T-cell (primary cell): Measurements from ENCODE around the gene ZCCHC24. TPM values are rescaled to one million over a fixed set of nuclear protein-coding genes. Genes with fewer than 3 reads are reported as not detected.

Source experiments
- ATAC-seq, 4 experiments: fragments of 200-7000 bp in 3 of 4; fragments of 150-1000 bp in 1 of 4; cut with Tn5 transposase; replicated peaks in 1 of 4; 1 replicate in 3 of 4; 2 replicates in 1 of 4; pipeline ENCODE4 v1.10.0; 2021; ENCODE audit warnings: moderate library complexity in 3 of 4, mild to moderate bottlenecking in 2 of 4, moderate number of reproducible peaks in 1 of 4
- CTCF ChIA-PET, 2 donors: fragments of 300-600 bp; sonication (Branson Sonifier 250); formaldehyde crosslinking; loops; one replicate each; lab custom pipeline; 2022; ENCODE audit warnings: antibody characterized with exemption in 2 of 2; lab: Charles Lee
- POLR2A ChIA-PET, 2 donors: fragments of 300-600 bp; sonication (Branson Sonifier 250); formaldehyde crosslinking; loops; one replicate each; lab custom pipeline; 2022; ENCODE audit warnings: antibody characterized with exemption in 2 of 2; lab: Charles Lee
- DNase-seq, 35 experiments: peaks; one replicate each; pipeline versions ENCODE4 v3.0.0 to v3.0.0-alpha.2; 2013 to 2023
- H3K27ac ChIP-seq: one replicate; pipeline ENCODE4 v1.5.1; 2013; ENCODE audit warnings: low read length
- H3K27me3 ChIP-seq, 2 experiments: replicated peaks in 1 of 2; 1 replicate in 1 of 2; 2 replicates in 1 of 2; pipeline versions ENCODE4 v1.6.1 to v1.7.0; 2013; ENCODE audit warnings: low read length in 1 of 2, mixed read lengths in 1 of 2; ENCODE audit not compliant: control insufficient read depth in 2 of 2, insufficient read depth in 2 of 2; ENCODE audit errors: extremely low read depth in 1 of 2
- H3K36me3 ChIP-seq, 2 donors: 1 replicate in 1 of 2; 2 replicates in 1 of 2; pipeline versions ENCODE4 v1.6.1 to v1.7.0; 2013; ENCODE audit warnings: low read length in 1 of 2; ENCODE audit not compliant: control insufficient read depth in 2 of 2, insufficient read depth in 1 of 2; ENCODE audit errors: extremely low read depth in 1 of 2
- H3K4me1 ChIP-seq, 2 experiments: 1 replicate in 1 of 2; 2 replicates in 1 of 2; pipeline versions ENCODE4 v1.6.1 to v1.7.0; 2013; ENCODE audit warnings: low read length in 2 of 2, mixed read lengths in 1 of 2; ENCODE audit not compliant: insufficient read depth in 2 of 2, control insufficient read depth in 1 of 2; ENCODE audit errors: extremely low read depth in 1 of 2
- H3K4me3 ChIP-seq, 2 donors: 1 replicate in 1 of 2; 2 replicates in 1 of 2; pipeline versions ENCODE4 v1.5.1 to v1.7.0; 2013; ENCODE audit warnings: mild to moderate bottlenecking in 2 of 2, low read length in 1 of 2, moderate library complexity in 1 of 2; ENCODE audit not compliant: control insufficient read depth in 1 of 2; ENCODE audit errors: extremely low read depth in 1 of 2
- H3K9me3 ChIP-seq: 2 replicates; pipeline ENCODE4 v1.7.0; 2013
- H3K27ac Mint-ChIP-seq, 2 donors: one replicate each; pipeline ENCODE4 v1.8.0; 2020 to 2021; ENCODE audit warnings: mild to moderate bottlenecking in 2 of 2, mixed read lengths in 2 of 2
- H3K27me3 Mint-ChIP-seq, 2 donors: one replicate each; pipeline ENCODE4 v1.8.0; 2021 to 2022; ENCODE audit warnings: mixed read lengths in 2 of 2
- H3K36me3 Mint-ChIP-seq: one replicate; pipeline ENCODE4 v1.8.0; 2021; ENCODE audit warnings: mixed read lengths
- H3K4me1 Mint-ChIP-seq, 3 donors: one replicate each; pipeline ENCODE4 v1.8.0; 2020 to 2022; ENCODE audit warnings: mixed read lengths in 3 of 3, mild to moderate bottlenecking in 1 of 3
- H3K4me3 Mint-ChIP-seq, 3 donors: one replicate each; pipeline ENCODE4 v1.8.0; 2020 to 2022; ENCODE audit warnings: mild to moderate bottlenecking in 3 of 3, mixed read lengths in 3 of 3, moderate library complexity in 3 of 3
- H3K9me3 Mint-ChIP-seq, 3 donors: one replicate each; pipeline ENCODE4 v1.8.0; 2020 to 2022; ENCODE audit warnings: mixed read lengths in 3 of 3
- WGBS: methylation state at CpG from one replicate; pipeline ENCODE4 v1.1.5; 2013; ENCODE audit warnings: missing lambda C conversion rate; ENCODE audit not compliant: insufficient coverage; 5-methylcytosine and 5-hydroxymethylcytosine counted together
- total RNA-seq, 35 experiments: library from RNA in 6 of 35; stranded (reverse) in 6 of 35; fragments of 120-200 nt in 1 of 35; gene quantifications; one replicate each; pipeline versions ENCODE4 v1.2.1 to v1.2.4 and lab custom pipeline; 2013 to 2026

ZCCHC24 gene
- total RNA-seq: 1 to 10 TPM in 4 of 5 donors, under 1 TPM in 1; 0.60 to 2.4 (median 1.9) TPM
- total RNA-seq (2013): 0.96 TPM
- total RNA-seq (lab: John Stamatoyannopoulos, UW): 0.74 to 6.2 (median 2.5) reads per million in 29 experiments

GRCh38 chr10:79445161-79445976 lies at the start of gene ZCCHC24:
ZCCHC24 (minus strand) TSS chr10:79445624; CDS start chr10:79445440, 184 bp downstream.
- Histone ChIP-seq H3K9me3 (no peaks in the 10 kb centered on the region), H3K4me1 (peaks cover 13 to 34% of the 10 kb centered on the region in 2 experiments), H3K36me3 (no peaks in the 10 kb centered on the region), H3K27ac (peak within 1 kb of the TSS; percentile 14), H3K27me3 (peaks cover 0 to 4% of the 10 kb centered on the region in 2 experiments), H3K4me3 (peak within 1 kb of the TSS; percentile 55 to 78)
- Mint-ChIP-seq H3K4me3 (peak within 1 kb of the TSS; percentile 85 to 86 (median 86)), H3K4me1 (peaks cover 24 to 30% (median 27%) of the 10 kb centered on the region in 3 donors), H3K9me3 (no peaks in the 10 kb centered on the region), H3K36me3 (no peaks in the 10 kb centered on the region), H3K27me3 (no peaks in the 10 kb centered on the region), H3K27ac (peak within 1 kb of the TSS; percentile 59 to 68)
- DNase-seq: peak; percentile 84 to 96 (median 91)
- ChIA-PET POLR2A (interaction anchor here in 1 of 2 donors (0.6 kb wide), 1 partner anchor 761 kb away, joined by 3 read pairs; no protein-coding TSS in a partner anchor), CTCF (interaction anchor here (0.6 to 1.1 kb wide), 4 partner anchors 16 to 1608 kb away, joined by 3 to 8 read pairs (median 5); no protein-coding TSS in a partner anchor)
- ATAC-seq: peak; percentile 92 to 94 (median 94)
- under 1% methylated on average over 89 of the region's 95 CpGs for WGBS

GRCh38 chr10:79493806-79494205 lies 48.4 kb upstream of the ZCCHC24 start:
- Histone ChIP-seq H3K4me1 (no peaks in the 10 kb centered on the region), H3K9me3 (no peaks in the 10 kb centered on the region), H3K36me3 (no peaks in the 10 kb centered on the region), H3K27ac (no peak overlapping the region), H3K4me3 (no peak overlapping the region), H3K27me3 (peaks cover 0 to 18% of the 10 kb centered on the region in 2 experiments)
- no peaks in the 10 kb centered on the region for H3K4me1 Mint-ChIP-seq
- no peak for DNase-seq
- CTCF ChIA-PET: no interaction called here
- H3K9me3 Mint-ChIP-seq: no peaks in the 10 kb centered on the region
- H3K36me3 Mint-ChIP-seq: no peaks in the 10 kb centered on the region
- H3K27ac Mint-ChIP-seq: no peak overlapping the region
- no peak overlapping the region for H3K4me3 Mint-ChIP-seq
- POLR2A ChIA-PET: no interaction called here
- peaks cover 7 to 21% of the 10 kb centered on the region in 2 donors for H3K27me3 Mint-ChIP-seq
- 25% methylated on average over 1 of the region's 1 CpG for WGBS
- ATAC-seq: no peak

GRCh38 chr10:79492839-79493238 lies 47.4 kb upstream of the ZCCHC24 start:
- H3K4me3 ChIP-seq: no peak overlapping the region
- peaks cover 3 to 19% of the 10 kb centered on the region in 2 donors for H3K27me3 Mint-ChIP-seq
- no peaks in the 10 kb centered on the region for H3K36me3 Mint-ChIP-seq
- no peak overlapping the region for H3K4me3 Mint-ChIP-seq
- H3K4me1 ChIP-seq: no peaks in the 10 kb centered on the region
- no peaks in the 10 kb centered on the region for H3K9me3 Mint-ChIP-seq
- POLR2A ChIA-PET: no interaction called here
- H3K27me3 ChIP-seq: peaks cover 0 to 16% of the 10 kb centered on the region in 2 experiments
- DNase-seq (no peak), ATAC-seq (no peak)
- no peaks in the 10 kb centered on the region for H3K9me3 ChIP-seq
- H3K36me3 ChIP-seq: no peaks in the 10 kb centered on the region
- CTCF ChIA-PET: no interaction called here
- H3K27ac Mint-ChIP-seq: no peak overlapping the region
- WGBS: 73% methylated on average over 2 of the region's 3 CpGs
- no peak overlapping the region for H3K27ac ChIP-seq
- H3K4me1 Mint-ChIP-seq: no peaks in the 10 kb centered on the region

GRCh38 chr10:79492256-79492655 lies 46.8 kb upstream of the ZCCHC24 start:
- ChIA-PET CTCF (no interaction called here), POLR2A (no interaction called here)
- Histone ChIP-seq H3K27me3 (peaks cover 0 to 16% of the 10 kb centered on the region in 2 experiments), H3K4me3 (no peak overlapping the region), H3K36me3 (no peaks in the 10 kb centered on the region), H3K4me1 (no peaks in the 10 kb centered on the region), H3K9me3 (no peaks in the 10 kb centered on the region), H3K27ac (no peak overlapping the region)
- H3K27me3 Mint-ChIP-seq: peaks cover 3 to 14% of the 10 kb centered on the region in 2 donors
- H3K4me3 Mint-ChIP-seq: no peak overlapping the region
- 90% methylated on average over 6 of the region's 6 CpGs for WGBS
- no peaks in the 10 kb centered on the region for H3K36me3 Mint-ChIP-seq
- H3K9me3 Mint-ChIP-seq: no peaks in the 10 kb centered on the region
- DNase-seq (no peak), ATAC-seq (no peak)
- no peak overlapping the region for H3K27ac Mint-ChIP-seq
- no peaks in the 10 kb centered on the region for H3K4me1 Mint-ChIP-seq

- Histone ChIP-seq H3K27ac (no peak overlapping the region), H3K4me3 (no peak overlapping the region), H3K9me3 (no peaks in the 10 kb centered on the region), H3K27me3 (peaks cover 0 to 9% of the 10 kb centered on the region in 2 experiments), H3K36me3 (no peaks in the 10 kb centered on the region), H3K4me1 (no peaks in the 10 kb centered on the region)
- ATAC-seq (no peak), DNase-seq (no peak)
- ChIA-PET CTCF (interaction anchor here in 1 of 2 donors (1.1 kb wide), 1 partner anchor 10 kb away, joined by 6 read pairs; no protein-coding TSS in a partner anchor), POLR2A (no interaction called here)
- no CpG with 5 or more reads among the region's 6 CpGs for WGBS
- H3K27me3 Mint-ChIP-seq: peaks cover 3 to 8% of the 10 kb centered on the region in 2 donors
- H3K27ac Mint-ChIP-seq: no peak overlapping the region
- H3K36me3 Mint-ChIP-seq: no peaks in the 10 kb centered on the region
- H3K4me3 Mint-ChIP-seq: no peak overlapping the region
- H3K4me1 Mint-ChIP-seq: no peaks in the 10 kb centered on the region
- no peaks in the 10 kb centered on the region for H3K9me3 Mint-ChIP-seq
Measured at GRCh38 chr10:79491143-79491835, 45.9 kb upstream of the ZCCHC24 start.

GRCh38 chr10:79490400-79491142 lies 45.1 kb upstream of the ZCCHC24 start:
- Mint-ChIP-seq H3K36me3 (no peaks in the 10 kb centered on the region), H3K4me1 (no peaks in the 10 kb centered on the region), H3K27ac (no peak overlapping the region), H3K27me3 (peaks cover 0 to 5% of the 10 kb centered on the region in 2 donors), H3K9me3 (no peaks in the 10 kb centered on the region), H3K4me3 (no peak overlapping the region)
- DNase-seq (no peak), ATAC-seq (no peak)
- Histone ChIP-seq H3K4me1 (no peaks in the 10 kb centered on the region), H3K36me3 (no peaks in the 10 kb centered on the region), H3K27ac (no peak overlapping the region), H3K27me3 (peaks cover 0 to 5% of the 10 kb centered on the region in 2 experiments), H3K4me3 (no peak overlapping the region), H3K9me3 (no peaks in the 10 kb centered on the region)
- 83% methylated on average over 7 of the region's 9 CpGs for WGBS
- POLR2A ChIA-PET: no interaction called here
- CTCF ChIA-PET: interaction anchor here in 1 of 2 donors (1.1 kb wide), 1 partner anchor 9 kb away, joined by 6 read pairs; no protein-coding TSS in a partner anchor
